IMR-90 (cell line): ENCODE measurements around the gene FBXO31. TPM values are rescaled to one million over a fixed set of nuclear protein-coding genes. Genes with fewer than 3 reads are reported as not detected.

Source experiments
- ATAC-seq: fragments of 200-7000 bp; cut with Tn5 transposase; 2 replicates; pipeline ENCODE4 v1.9.1; 2020; ENCODE audit warnings: low read depth, mild to moderate bottlenecking, moderate library complexity
- BruUV-seq: library from RNA; stranded (reverse); fragments of 400-500 nt; replicated peaks from 2 replicates; lab custom pipeline; 2021; lab: Mats Ljungman, UMichigan
- CTCF ChIA-PET: fragments of 300-600 bp; formaldehyde crosslinking; extraction: SDS; loops from one replicate; lab custom pipeline; 2021; ENCODE audit warnings: antibody characterized with exemption; lab: Yijun Ruan, JAX
- POLR2A ChIA-PET: fragments of 300-600 bp; sonication (Branson Sonifier 250); formaldehyde crosslinking; loops from one replicate; lab custom pipeline; 2022; ENCODE audit warnings: antibody characterized with exemption; ENCODE audit not compliant: unreplicated experiment; lab: Charles Lee
- DNase-seq: peaks from one replicate; pipeline ENCODE4 v3.0.0; 2013
- H2AFZ ChIP-seq: replicated peaks from 2 replicates; pipeline ENCODE3; 2013; ENCODE audit warnings: low read length, mild to moderate bottlenecking; ENCODE audit not compliant: poor library complexity
- H2AK5ac ChIP-seq: 2 replicates; pipeline ENCODE4 v1.6.1; 2013; ENCODE audit warnings: low read depth, low read length, inconsistent platforms
- H2AK9ac ChIP-seq: replicated peaks from 2 replicates; pipeline ENCODE3; 2013; ENCODE audit warnings: mild to moderate bottlenecking, low read depth, low read length, moderate library complexity; ENCODE audit not compliant: poor library complexity
- H2BK120ac ChIP-seq: 2 replicates; pipeline ENCODE4 v1.6.1; 2013; ENCODE audit warnings: low read depth, low read length, inconsistent platforms
- H2BK15ac ChIP-seq: 3 replicates; pipeline ENCODE4 v1.6.1; 2013; ENCODE audit warnings: low read depth, low read length, inconsistent platforms
- H2BK20ac ChIP-seq: 2 replicates; pipeline ENCODE4 v1.6.1; 2013; ENCODE audit warnings: low read depth, mild to moderate bottlenecking, inconsistent platforms, low read length, moderate library complexity
- H2BK5ac ChIP-seq: 2 replicates; pipeline ENCODE4 v1.6.1; 2013; ENCODE audit warnings: mild to moderate bottlenecking, low read depth, low read length, inconsistent platforms; ENCODE audit not compliant: poor library complexity, severe bottlenecking
- H3K14ac ChIP-seq: replicated peaks from 2 replicates; pipeline ENCODE4 v1.6.1; 2013; ENCODE audit warnings: low read depth, low read length, inconsistent platforms
- H3K18ac ChIP-seq: 2 replicates; pipeline ENCODE4 v1.6.1; 2013; ENCODE audit warnings: low read depth, low read length, control low read depth
- H3K23ac ChIP-seq: 2 replicates; pipeline ENCODE4 v1.6.1; 2013; ENCODE audit warnings: low read depth, low read length, inconsistent platforms
- H3K27ac ChIP-seq: 2 replicates; pipeline ENCODE4 v1.5.1; 2013; ENCODE audit warnings: mild to moderate bottlenecking, control low read depth, low read length; ENCODE audit not compliant: insufficient read depth
- H3K27me3 ChIP-seq: 2 replicates; pipeline ENCODE4 v1.6.1; 2013; ENCODE audit warnings: low read length; ENCODE audit not compliant: control insufficient read depth, insufficient read depth
- H3K36me3 ChIP-seq: 2 replicates; pipeline ENCODE4 v1.6.1; 2013; ENCODE audit warnings: low read length, mixed read lengths; ENCODE audit not compliant: control insufficient read depth, insufficient read depth
- H3K4ac ChIP-seq: 2 replicates; pipeline ENCODE4 v1.6.1; 2013; ENCODE audit warnings: low read depth, low read length, inconsistent platforms
- H3K4me1 ChIP-seq: 2 replicates; pipeline ENCODE4 v1.6.1; 2013; ENCODE audit warnings: low read length, mixed read lengths; ENCODE audit not compliant: control insufficient read depth, insufficient read depth
- H3K4me2 ChIP-seq: 2 replicates; pipeline ENCODE4 v1.6.1; 2013; ENCODE audit warnings: low read depth, mild to moderate bottlenecking, control low read depth, low read length, moderate library complexity
- H3K4me3 ChIP-seq: 2 replicates; pipeline ENCODE4 v1.5.1; 2013; ENCODE audit warnings: low read depth, mild to moderate bottlenecking, control low read depth, low read length, moderate library complexity; ENCODE audit not compliant: insufficient read depth
- H3K56ac ChIP-seq: 2 replicates; pipeline ENCODE4 v1.6.1; 2013; ENCODE audit warnings: low read length, inconsistent platforms; ENCODE audit not compliant: insufficient read depth; ENCODE audit errors: extremely low read depth
- H3K79me1 ChIP-seq, 2 experiments: 2 replicates each; pipeline ENCODE4 v1.6.1; 2013; ENCODE audit warnings: low read length in 2 of 2, inconsistent platforms in 1 of 2, low read depth in 1 of 2
- H3K9ac ChIP-seq: 2 replicates; pipeline ENCODE4 v1.6.1; 2013; ENCODE audit warnings: low read depth, low read length, control low read depth
- H3K9me1 ChIP-seq: 2 replicates; pipeline ENCODE4 v1.6.1; 2013; ENCODE audit warnings: low read length, inconsistent platforms; ENCODE audit not compliant: insufficient read depth
- H3K9me3 ChIP-seq: 2 replicates; pipeline ENCODE4 v1.6.1; 2013; ENCODE audit warnings: low read length; ENCODE audit not compliant: control insufficient read depth, insufficient read depth
- H4K20me1 ChIP-seq: 2 replicates; pipeline ENCODE4 v1.6.1; 2013; ENCODE audit warnings: low read length, inconsistent platforms; ENCODE audit not compliant: insufficient read depth
- H4K5ac ChIP-seq: 2 replicates; pipeline ENCODE4 v1.6.1; 2013; ENCODE audit warnings: mild to moderate bottlenecking, low read depth, low read length, control low read depth
- H4K8ac ChIP-seq, 2 experiments: 2 replicates each; pipeline ENCODE4 v1.6.1; 2013; ENCODE audit warnings: low read depth in 2 of 2, low read length in 2 of 2, control low read depth in 1 of 2, inconsistent platforms in 1 of 2
- H4K91ac ChIP-seq: 2 replicates; pipeline ENCODE4 v1.6.1; 2013; ENCODE audit warnings: low read depth, low read length, inconsistent platforms; ENCODE audit not compliant: insufficient read depth
- MAFK ChIP-seq: IDR thresholded peaks from 2 replicates; pipeline ENCODE4 v1.6.1; 2012; ENCODE audit warnings: low read depth, low read length, improper control_type of control experiment
- RCOR1 ChIP-seq: IDR thresholded peaks from 2 replicates; pipeline ENCODE4 v1.6.1; 2012; ENCODE audit warnings: mild to moderate bottlenecking, low read length, improper control_type of control experiment; ENCODE audit not compliant: insufficient replicate concordance
- SMC3 ChIP-seq: fragments of 150-350 bp; IDR thresholded peaks from 2 replicates; pipeline ENCODE4 v1.6.1; 2016; ENCODE audit warnings: low read depth, mild to moderate bottlenecking, antibody characterized with exemption, low read length, moderate library complexity
- WGBS, 2 experiments: methylation state at CpG; one replicate each; pipeline versions ENCODE4 v1.1.5 to v1.1.7; 2013; ENCODE audit warnings: missing lambda C conversion rate in 2 of 2; ENCODE audit not compliant: insufficient read length in 1 of 2; ENCODE audit errors: extremely low coverage in 2 of 2; 5-methylcytosine and 5-hydroxymethylcytosine counted together
- dilution Hi-C: fragments of 300-500 bp; cut with HindIII; formaldehyde crosslinking; loops from one replicate; pipeline ENCODE4 v1.14.3; 2018; ENCODE audit warnings: low sequenced_read_pairs; ENCODE audit not compliant: unreplicated experiment
- in situ Hi-C: fragments of 300-500 bp; cut with MboI; formaldehyde crosslinking; loops from 3 replicates; pipeline ENCODE4 v1.14.3; 2019; ENCODE audit warnings: low sequenced_read_pairs, inconsistent platforms, mixed read lengths
- intact Hi-C: fragments of 100-400 bp; cut with micrococcal nuclease; formaldehyde crosslinking; loops from 2 replicates; pipeline ENCODE4 v1.10.0; 2022
- polyA plus RNA-seq, 3 experiments: library from polyadenylated mRNA; depleted of rRNA; stranded (reverse); fragments of >200 nt; gene quantifications; 2 replicates each; pipeline ENCODE4 v1.2.3, GENCODE V29; 2012; ENCODE audit warnings: low replicate concordance in 1 of 3
- total RNA-seq: library from RNA; depleted of rRNA; stranded (reverse); fragments of >200 nt; gene quantifications from 2 replicates; pipeline ENCODE4 v1.2.3, GENCODE V29; 2012
- TF ChIP-seq, protein P1 (sequence below): fragments of 150-350 bp; IDR thresholded peaks from 2 replicates; pipeline ENCODE4 v1.6.1; 2017; ENCODE audit warnings: mild to moderate bottlenecking, antibody characterized with exemption, low read length, low read depth

The FBXO31 gene
- total and polyA plus RNA-seq, 2 of the 4 experiments (the other 2 are of a cell fraction): 10.4 to 16.9 TPM

DNA sequence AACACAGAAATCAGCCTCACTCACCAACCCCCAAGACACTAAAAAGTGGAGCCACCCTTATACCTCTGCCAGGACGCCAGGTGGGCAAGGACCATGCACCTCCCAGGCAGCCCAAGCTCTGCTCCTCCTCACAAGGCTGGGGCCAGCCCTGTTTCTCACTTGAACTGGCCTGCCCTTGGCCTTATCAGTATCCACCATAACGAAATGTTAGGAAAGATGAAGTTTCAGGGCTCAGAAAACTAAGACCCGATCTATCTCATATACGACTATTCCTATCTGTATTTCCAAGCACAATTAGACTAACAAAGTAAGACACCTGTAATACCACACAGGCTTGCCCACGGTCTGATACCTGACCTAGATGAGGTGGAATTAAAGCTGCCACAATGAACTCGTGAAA lies 6.9 kb downstream of the FBXO31 start:
- H2BK5ac ChIP-seq: no peak overlapping the region
- no peak overlapping the region for H4K91ac ChIP-seq
- BruUV-seq: no TSS peak
- peaks cover 37 to 76% of the 10 kb centered on the region in 2 experiments for H3K79me1 ChIP-seq
- dilution Hi-C loops: no loop called here
- 100% methylated on average over 3 of the region's 6 CpGs; no CpG with 5 or more reads in 1 of the 2 experiments for WGBS, 2 experiments
- peaks cover 15% of the 10 kb centered on the region; the same call in 1 of the 2 replicates for H3K9me1 ChIP-seq
- no peak overlapping the region for H3K27ac ChIP-seq
- H3K56ac ChIP-seq: no peak overlapping the region
- H2AK9ac ChIP-seq: no peak overlapping the region
- no peak overlapping the region for H3K4ac ChIP-seq
- ATAC-seq (no peak), DNase-seq (no peak)
- no peak overlapping the region for H4K8ac ChIP-seq
- no peak overlapping the region for H3K9ac ChIP-seq
- in situ Hi-C loops: no loop called here
- H3K4me2 ChIP-seq: no peak overlapping the region
- TF ChIP-seq MAFK (no peak), SMC3 (no peak), RCOR1 (no peak)
- TF ChIP-seq, protein P1, sequence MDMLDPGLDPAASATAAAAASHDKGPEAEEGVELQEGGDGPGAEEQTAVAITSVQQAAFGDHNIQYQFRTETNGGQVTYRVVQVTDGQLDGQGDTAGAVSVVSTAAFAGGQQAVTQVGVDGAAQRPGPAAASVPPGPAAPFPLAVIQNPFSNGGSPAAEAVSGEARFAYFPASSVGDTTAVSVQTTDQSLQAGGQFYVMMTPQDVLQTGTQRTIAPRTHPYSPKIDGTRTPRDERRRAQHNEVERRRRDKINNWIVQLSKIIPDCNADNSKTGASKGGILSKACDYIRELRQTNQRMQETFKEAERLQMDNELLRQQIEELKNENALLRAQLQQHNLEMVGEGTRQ: no peak
- H2BK15ac ChIP-seq: no peak overlapping the region
- peaks cover 14% of the 10 kb centered on the region for H3K4me1 ChIP-seq
- CTCF ChIA-PET: no interaction called here
- H4K20me1 ChIP-seq: peaks cover 63% of the 10 kb centered on the region
- H2BK120ac ChIP-seq: no peak overlapping the region
- POLR2A ChIA-PET: no interaction called here
- H3K36me3 ChIP-seq: no peaks in the 10 kb centered on the region
- H3K14ac ChIP-seq: no peak overlapping the region
- H3K9me3 ChIP-seq: no peaks in the 10 kb centered on the region
- no peak overlapping the region for H3K4me3 ChIP-seq
- no peak overlapping the region for H3K23ac ChIP-seq
- H4K5ac ChIP-seq: no peak overlapping the region
- no peak overlapping the region for H3K18ac ChIP-seq
- H2BK20ac ChIP-seq: no peak overlapping the region
- no peaks in the 10 kb centered on the region for H3K27me3 ChIP-seq
- H2AFZ ChIP-seq: no peak overlapping the region
- no peak overlapping the region for H2AK5ac ChIP-seq
- intact Hi-C loops: no loop called here
